Stimulated activated CD8-positive, alpha-beta memory T cell treated with anti-CD3 and anti-CD28 coated beads, Interleukin-7, amount 100 ng/mL, for 24 hours (primary cell): ENCODE results near the gene SH3YL1.
"Not testable (repeated sequence)": the region's sequence is repeated elsewhere in the genome, so short reads cannot be mapped to it uniquely, and the experiment has no call there.

Experiments
- DNase-seq: peaks from one replicate; pipeline ENCODE4 v3.0.0-alpha.2; 2020; ENCODE audit warnings: low read depth

SH3YL1 gene

DNA sequence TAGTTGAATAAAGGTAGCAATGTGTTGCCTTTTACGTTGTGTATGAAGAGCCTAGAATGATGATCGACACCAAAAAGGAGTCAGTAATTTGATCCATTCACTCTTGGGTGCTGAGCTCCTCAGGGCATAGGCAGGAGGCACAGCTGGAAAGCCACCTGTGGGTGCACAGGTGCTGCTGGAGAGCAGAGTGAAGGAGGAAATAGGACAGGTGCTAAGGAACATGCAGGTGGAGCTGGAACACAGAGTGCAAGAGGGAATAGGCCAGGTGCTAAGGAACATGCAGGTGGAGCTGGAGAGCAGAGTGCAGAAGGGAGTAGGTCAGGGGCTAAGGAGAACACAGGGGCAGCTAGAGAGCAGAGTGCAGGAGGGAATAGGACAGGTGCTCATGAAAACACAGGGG lies 86.1 kb downstream of the SH3YL1 start:
- DNase-seq, result no peak

DNA sequence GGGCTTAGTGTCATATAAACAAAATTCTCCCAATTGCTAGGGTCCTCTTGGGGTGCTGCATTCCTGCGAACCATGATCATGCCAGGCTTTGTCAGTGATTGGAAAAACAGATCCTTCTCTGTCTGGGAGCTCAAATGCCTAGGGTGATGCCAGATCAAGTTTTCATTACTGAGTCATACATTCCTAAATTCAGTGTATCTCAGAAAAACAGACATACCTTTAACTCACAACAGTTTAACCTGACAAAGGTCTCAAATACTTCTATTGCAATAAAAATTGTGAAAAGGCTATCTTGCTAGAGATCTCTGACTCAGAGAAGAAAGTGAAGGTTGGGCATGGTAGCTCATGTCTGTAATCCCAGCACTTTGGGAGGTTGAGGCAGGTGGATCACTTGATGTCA lies 86.9 kb downstream of the SH3YL1 start:
- DNase-seq, result no peak

DNA sequence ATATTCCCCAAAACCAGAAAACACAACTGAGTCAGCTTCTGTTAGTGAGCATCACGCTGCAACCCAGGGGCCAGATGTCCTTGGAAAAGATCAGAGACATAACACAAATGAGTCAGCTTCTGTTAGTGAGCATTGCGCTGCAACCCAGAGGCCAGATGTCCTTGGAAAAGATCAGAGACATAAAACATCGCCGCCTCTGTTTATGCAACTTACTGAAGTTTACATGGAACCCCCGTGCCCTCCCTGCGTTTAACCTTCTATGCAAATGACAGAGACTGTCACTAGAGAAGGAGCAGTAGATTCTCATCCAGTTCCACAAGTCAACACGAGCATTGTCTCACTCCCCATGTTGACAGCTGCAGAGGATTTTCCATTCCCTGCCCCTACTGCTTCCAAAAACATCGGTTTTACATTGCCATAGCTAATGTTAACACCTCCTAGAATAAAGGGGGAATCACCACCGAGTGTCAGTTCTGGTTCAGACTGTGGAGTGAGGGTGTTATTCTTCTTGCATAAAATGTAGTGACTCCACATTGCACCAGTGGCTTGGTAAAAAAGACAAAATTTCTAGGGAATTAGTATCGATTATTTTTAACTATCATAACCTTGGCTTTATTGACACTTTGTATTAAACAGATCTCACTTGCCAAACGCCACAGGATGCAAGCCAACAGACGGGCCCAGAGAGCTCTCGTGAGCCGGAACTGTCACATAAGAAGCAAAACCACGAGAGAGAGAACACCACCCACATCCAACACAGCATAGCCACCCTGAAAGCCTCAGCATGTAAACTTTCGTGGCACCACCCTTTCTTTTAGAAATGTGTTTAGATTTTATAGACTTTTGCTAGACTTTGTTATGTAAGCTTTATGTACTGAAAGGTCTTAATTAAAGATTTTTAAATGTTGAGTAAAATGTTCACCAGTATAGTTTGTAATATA lies 87.7 kb downstream of the SH3YL1 start:
- no peak for DNase-seq

DNA sequence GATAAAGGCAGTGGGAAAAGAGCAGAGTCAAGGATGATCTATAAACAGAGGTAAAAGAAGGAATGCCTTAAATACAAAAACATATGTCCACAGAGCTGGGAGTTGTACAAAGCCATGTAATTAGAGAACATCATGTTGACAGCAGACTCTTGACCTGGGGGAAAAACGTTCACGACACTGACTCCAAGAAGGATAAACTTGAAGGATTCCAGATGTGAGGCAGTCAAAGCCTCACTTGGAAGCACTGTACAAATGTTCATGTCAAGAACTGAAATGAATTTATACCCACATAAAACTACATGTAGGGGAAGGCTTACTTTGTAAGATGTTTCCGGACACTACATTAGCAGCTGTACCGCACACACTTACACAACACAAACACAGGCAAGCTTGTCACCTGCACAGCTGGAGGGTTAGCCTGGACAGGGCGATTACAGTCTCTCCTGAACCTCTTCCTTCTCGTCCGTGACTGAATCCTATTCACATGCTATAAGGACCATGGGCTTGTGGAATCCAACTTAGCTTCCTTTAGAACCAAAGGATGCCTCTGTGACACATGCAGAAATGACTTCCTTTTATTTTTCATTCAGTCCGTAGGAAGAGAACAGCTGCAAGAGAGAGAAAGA lies 88.6 kb downstream of the SH3YL1 start:
- no peak for DNase-seq

DNA sequence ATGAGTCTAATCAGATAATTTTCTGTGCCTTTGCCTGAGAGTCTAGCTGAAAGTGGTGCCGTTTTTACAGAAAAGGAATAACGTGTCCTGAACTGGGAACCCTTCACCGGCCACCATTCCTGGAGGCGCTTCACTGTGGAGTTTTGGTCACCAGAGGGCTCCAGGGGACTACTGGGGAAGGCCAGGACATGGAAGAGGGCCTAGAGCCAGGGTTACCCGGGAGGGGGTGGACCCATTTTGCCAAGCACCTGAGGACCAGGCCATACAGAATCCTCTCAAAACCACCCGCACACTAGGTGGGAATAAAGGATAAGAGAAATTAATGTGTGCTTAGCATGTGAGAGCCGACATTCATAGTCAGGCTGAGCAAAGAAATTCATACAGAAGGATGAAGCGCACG lies 91.7 kb downstream of the SH3YL1 start:
- DNase-seq, result not testable (repeated sequence)

DNA sequence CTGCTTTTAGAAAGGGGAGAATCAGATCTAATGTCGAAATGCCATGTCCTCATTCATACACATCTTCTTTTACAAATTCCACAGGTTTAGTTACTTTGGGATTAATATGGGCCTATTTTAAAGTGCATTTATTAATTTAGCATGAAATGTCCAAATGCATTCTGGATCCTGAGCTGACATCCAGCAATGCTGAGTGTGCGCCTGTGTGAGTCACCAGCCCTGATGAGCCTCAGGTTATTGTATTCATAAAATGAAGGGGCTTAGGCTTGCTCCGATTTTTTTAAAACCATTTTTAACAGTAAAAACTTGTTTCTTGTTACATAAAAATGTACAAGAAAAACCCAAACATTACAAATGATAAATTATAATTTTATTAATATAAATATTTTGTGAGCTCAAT lies 94.1 kb downstream of the SH3YL1 start:
- DNase-seq, result no peak
